ENCODE data around the gene DUSP9. TPM values are rescaled to one million over a fixed set of nuclear protein-coding genes. Genes with fewer than 3 reads are reported as not detected.

The DUSP9 gene
- total and polyA plus RNA-seq, 2 donors (not counting 3 experiments of a cell fraction or from before 2014, with no cell fraction given): 0.04 TPM; not detected in 1

DNA sequence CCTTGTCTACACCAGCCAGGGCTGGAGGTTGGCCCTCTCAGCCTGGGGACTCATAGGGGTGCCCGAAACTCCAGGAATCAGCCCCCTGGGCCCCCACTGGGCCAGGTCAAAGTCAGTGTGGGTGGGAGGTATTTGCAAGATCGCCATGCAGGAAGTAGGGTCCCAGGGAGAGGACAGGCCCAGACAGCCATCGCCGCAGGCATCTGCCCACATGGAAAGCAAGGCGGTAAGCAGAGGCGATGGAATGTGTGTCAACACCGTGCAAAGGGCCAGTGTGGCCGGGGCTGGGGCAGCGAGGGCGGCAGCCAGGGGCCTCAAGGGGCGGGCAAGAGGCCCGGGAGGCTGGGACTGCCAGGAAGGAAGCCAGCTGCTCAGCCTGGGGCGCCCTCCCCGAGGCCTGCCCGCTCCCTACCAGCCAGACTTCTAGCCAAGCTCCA lies 19.3 kb upstream of the DUSP9 start:
- intact Hi-C loops (cut with micrococcal nuclease): no loop called here
- peaks cover 0 to 1% of the 10 kb centered on the region in 2 experiments for H3K27me3 ChIP-seq (ENCODE audit: control insufficient read depth in 2 of 2, insufficient read depth in 2 of 2, low read length in 2 of 2)

GRCh38 chrX:153628129-153628528 lies 18.9 kb upstream of the DUSP9 start:
- no TSS peak for BruUV-seq (replicated peaks)
- no peak overlapping the region for H3K9ac ChIP-seq (replicated peaks; ENCODE audit: extremely low read depth, insufficient read depth, low read length)
- DNase-seq (ENCODE audit: low read depth, low spot score): no peak
- TF ChIP-seq FOS (IDR thresholded peaks at IDR 0.05; ENCODE audit: borderline replicate concordance, insufficient read depth, low read length): no peak
- TF ChIP-seq GATA2 (IDR thresholded peaks at IDR 0.05; ENCODE audit: insufficient read depth, insufficient read length, low read depth, low read length): no peak
- no peak for TF ChIP-seq POLR2AphosphoS5 (IDR thresholded peaks at IDR 0.05; ENCODE audit: insufficient read depth, low read depth, low read length)
- TF ChIP-seq, protein P1, sequence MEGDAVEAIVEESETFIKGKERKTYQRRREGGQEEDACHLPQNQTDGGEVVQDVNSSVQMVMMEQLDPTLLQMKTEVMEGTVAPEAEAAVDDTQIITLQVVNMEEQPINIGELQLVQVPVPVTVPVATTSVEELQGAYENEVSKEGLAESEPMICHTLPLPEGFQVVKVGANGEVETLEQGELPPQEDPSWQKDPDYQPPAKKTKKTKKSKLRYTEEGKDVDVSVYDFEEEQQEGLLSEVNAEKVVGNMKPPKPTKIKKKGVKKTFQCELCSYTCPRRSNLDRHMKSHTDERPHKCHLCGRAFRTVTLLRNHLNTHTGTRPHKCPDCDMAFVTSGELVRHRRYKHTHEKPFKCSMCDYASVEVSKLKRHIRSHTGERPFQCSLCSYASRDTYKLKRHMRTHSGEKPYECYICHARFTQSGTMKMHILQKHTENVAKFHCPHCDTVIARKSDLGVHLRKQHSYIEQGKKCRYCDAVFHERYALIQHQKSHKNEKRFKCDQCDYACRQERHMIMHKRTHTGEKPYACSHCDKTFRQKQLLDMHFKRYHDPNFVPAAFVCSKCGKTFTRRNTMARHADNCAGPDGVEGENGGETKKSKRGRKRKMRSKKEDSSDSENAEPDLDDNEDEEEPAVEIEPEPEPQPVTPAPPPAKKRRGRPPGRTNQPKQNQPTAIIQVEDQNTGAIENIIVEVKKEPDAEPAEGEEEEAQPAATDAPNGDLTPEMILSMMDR (IDR thresholded peaks at IDR 0.05; ENCODE audit: extremely low read depth in 1 of 2, insufficient read depth in 1 of 2, low read depth in 1 of 2, low read length in 2 of 2): no peak
- TF ChIP-seq MAX (IDR thresholded peaks at IDR 0.05; ENCODE audit: insufficient read depth, insufficient read length): no peak
- TF ChIP-seq POLR2A (IDR thresholded peaks at IDR 0.05; ENCODE audit: low read depth, low read length): no peak
- TF ChIP-seq EZH2 (IDR thresholded peaks at IDR 0.05; ENCODE audit: borderline replicate concordance, low read depth, low read length, severe bottlenecking): no peak
- no peak for TF ChIP-seq MYC (IDR thresholded peaks at IDR 0.05; ENCODE audit: low read depth, low read length)
- no peak for TF ChIP-seq JUN (IDR thresholded peaks at IDR 0.05; ENCODE audit: borderline replicate concordance, insufficient read depth, insufficient read length, low read depth)
- intact Hi-C loops (cut with micrococcal nuclease): no loop called here
- H3K36me3 ChIP-seq (ENCODE audit: control insufficient read depth in 2 of 2, extremely low read depth in 1 of 2, insufficient read depth in 2 of 2, low read length in 2 of 2): no peaks in the 10 kb centered on the region
- no peaks in the 10 kb centered on the region for H3K9me1 ChIP-seq (replicated peaks; ENCODE audit: control insufficient read depth, extremely low read depth, insufficient read depth, low read length)
- no peaks in the 10 kb centered on the region for H3K9me3 ChIP-seq (replicated peaks; ENCODE audit: control insufficient read depth, insufficient read depth, low read length)
- no peaks in the 10 kb centered on the region for H3K4me1 ChIP-seq (ENCODE audit: control insufficient read depth, extremely low read depth, insufficient read depth, low read length)
- H3K27ac ChIP-seq (ENCODE audit: insufficient read depth, low read depth, low read length): no peak overlapping the region
- H2AFZ ChIP-seq (ENCODE audit: low read depth, low read length): no peak overlapping the region
- POLR2A ChIA-PET: no interaction called here
- dilution Hi-C loops (cut with MboI; ENCODE audit: extremely low pct_ligation_motif_present, low sequenced_read_pairs): no loop called here
- H3K27me3 ChIP-seq (ENCODE audit: control insufficient read depth in 2 of 2, insufficient read depth in 2 of 2, low read length in 2 of 2): peaks cover 0 to 1% of the 10 kb centered on the region in 2 experiments
- no peak overlapping the region for H3K4me2 ChIP-seq (ENCODE audit: insufficient read depth, low read length)
- CTCF ChIA-PET: no interaction called here
- H3K4me3 ChIP-seq (replicated peaks in 1 of 3; ENCODE audit: insufficient read depth in 1 of 3, low read depth in 1 of 3, low read length in 3 of 3): no peak overlapping the region
- H4K20me1 ChIP-seq (replicated peaks; ENCODE audit: control insufficient read depth, extremely low read depth, insufficient read depth, low read length): no peaks in the 10 kb centered on the region
- no peaks in the 10 kb centered on the region for H3K79me2 ChIP-seq (ENCODE audit: control insufficient read depth, insufficient read depth, low read length)
- no peak for FAIRE-seq

More for the DNA sequence above, 19.3 kb upstream of the DUSP9 start:
- Histone ChIP-seq H3K27ac (ENCODE audit: insufficient read depth, low read depth, low read length) (no peak overlapping the region), H3K4me3 (replicated peaks in 1 of 3; ENCODE audit: insufficient read depth in 1 of 3, low read depth in 1 of 3, low read length in 3 of 3) (no peak overlapping the region), H3K79me2 (ENCODE audit: control insufficient read depth, insufficient read depth, low read length) (no peaks in the 10 kb centered on the region), H3K4me2 (ENCODE audit: insufficient read depth, low read length) (no peak overlapping the region), H3K4me1 (ENCODE audit: control insufficient read depth, extremely low read depth, insufficient read depth, low read length) (no peaks in the 10 kb centered on the region), H3K9me1 (replicated peaks; ENCODE audit: control insufficient read depth, extremely low read depth, insufficient read depth, low read length) (no peaks in the 10 kb centered on the region), H2AFZ (ENCODE audit: low read depth, low read length) (no peak overlapping the region), H3K9ac (replicated peaks; ENCODE audit: extremely low read depth, insufficient read depth, low read length) (no peak overlapping the region), H3K9me3 (replicated peaks; ENCODE audit: control insufficient read depth, insufficient read depth, low read length) (no peaks in the 10 kb centered on the region), H3K36me3 (ENCODE audit: control insufficient read depth in 2 of 2, extremely low read depth in 1 of 2, insufficient read depth in 2 of 2, low read length in 2 of 2) (no peaks in the 10 kb centered on the region), H4K20me1 (replicated peaks; ENCODE audit: control insufficient read depth, extremely low read depth, insufficient read depth, low read length) (no peaks in the 10 kb centered on the region)
- dilution Hi-C loops (cut with MboI; ENCODE audit: extremely low pct_ligation_motif_present, low sequenced_read_pairs): no loop called here
- TF ChIP-seq POLR2AphosphoS5 (IDR thresholded peaks at IDR 0.05; ENCODE audit: insufficient read depth, low read depth, low read length) (no peak), FOS (IDR thresholded peaks at IDR 0.05; ENCODE audit: borderline replicate concordance, insufficient read depth, low read length) (no peak), MYC (IDR thresholded peaks at IDR 0.05; ENCODE audit: low read depth, low read length) (no peak), POLR2A (IDR thresholded peaks at IDR 0.05; ENCODE audit: low read depth, low read length) (no peak), GATA2 (IDR thresholded peaks at IDR 0.05; ENCODE audit: insufficient read depth, insufficient read length, low read depth, low read length) (no peak)
- TF ChIP-seq, protein P1 (IDR thresholded peaks at IDR 0.05; ENCODE audit: extremely low read depth in 1 of 2, insufficient read depth in 1 of 2, low read depth in 1 of 2, low read length in 2 of 2): no peak
- ChIA-PET POLR2A (no interaction called here), CTCF (no interaction called here)
- BruUV-seq (replicated peaks): no TSS peak
- DNase-seq (ENCODE audit: low read depth, low spot score) (no peak), FAIRE-seq (no peak)
